IMR-90 (cell line): Measurements from ENCODE around the gene STRIP2. TPM values are rescaled to one million over a fixed set of nuclear protein-coding genes. Genes with fewer than 3 reads are reported as not detected.
"Not testable (repeated sequence)": the region's sequence is repeated elsewhere in the genome, so short reads cannot be mapped to it uniquely, and the experiment has no call there.

Experiments used
- ATAC-seq: fragments of 200-7000 bp; cut with Tn5 transposase; 2 replicates; pipeline ENCODE4 v1.9.1; 2020; ENCODE audit warnings: low read depth, mild to moderate bottlenecking, moderate library complexity
- BruUV-seq: library from RNA; stranded (reverse); fragments of 400-500 nt; replicated peaks from 2 replicates; lab custom pipeline; 2021; lab: Mats Ljungman, UMichigan
- CTCF ChIA-PET: fragments of 300-600 bp; formaldehyde crosslinking; extraction: SDS; loops from one replicate; lab custom pipeline; 2021; ENCODE audit warnings: antibody characterized with exemption; lab: Yijun Ruan, JAX
- POLR2A ChIA-PET: fragments of 300-600 bp; sonication (Branson Sonifier 250); formaldehyde crosslinking; loops from one replicate; lab custom pipeline; 2022; ENCODE audit warnings: antibody characterized with exemption; ENCODE audit not compliant: unreplicated experiment; lab: Charles Lee
- DNase-seq: peaks from one replicate; pipeline ENCODE4 v3.0.0; 2013
- H2AFZ ChIP-seq: replicated peaks from 2 replicates; pipeline ENCODE3; 2013; ENCODE audit warnings: low read length, mild to moderate bottlenecking; ENCODE audit not compliant: poor library complexity
- H2AK5ac ChIP-seq: 2 replicates; pipeline ENCODE4 v1.6.1; 2013; ENCODE audit warnings: low read depth, low read length, inconsistent platforms
- H2AK9ac ChIP-seq: replicated peaks from 2 replicates; pipeline ENCODE3; 2013; ENCODE audit warnings: mild to moderate bottlenecking, low read depth, low read length, moderate library complexity; ENCODE audit not compliant: poor library complexity
- H2BK120ac ChIP-seq: 2 replicates; pipeline ENCODE4 v1.6.1; 2013; ENCODE audit warnings: low read depth, low read length, inconsistent platforms
- H2BK15ac ChIP-seq: 3 replicates; pipeline ENCODE4 v1.6.1; 2013; ENCODE audit warnings: low read depth, low read length, inconsistent platforms
- H2BK20ac ChIP-seq: 2 replicates; pipeline ENCODE4 v1.6.1; 2013; ENCODE audit warnings: low read depth, mild to moderate bottlenecking, inconsistent platforms, low read length, moderate library complexity
- H2BK5ac ChIP-seq: 2 replicates; pipeline ENCODE4 v1.6.1; 2013; ENCODE audit warnings: mild to moderate bottlenecking, low read depth, low read length, inconsistent platforms; ENCODE audit not compliant: poor library complexity, severe bottlenecking
- H3K14ac ChIP-seq: replicated peaks from 2 replicates; pipeline ENCODE4 v1.6.1; 2013; ENCODE audit warnings: low read depth, low read length, inconsistent platforms
- H3K18ac ChIP-seq: 2 replicates; pipeline ENCODE4 v1.6.1; 2013; ENCODE audit warnings: low read depth, low read length, control low read depth
- H3K23ac ChIP-seq: 2 replicates; pipeline ENCODE4 v1.6.1; 2013; ENCODE audit warnings: low read depth, low read length, inconsistent platforms
- H3K27ac ChIP-seq: 2 replicates; pipeline ENCODE4 v1.5.1; 2013; ENCODE audit warnings: mild to moderate bottlenecking, control low read depth, low read length; ENCODE audit not compliant: insufficient read depth
- H3K27me3 ChIP-seq: 2 replicates; pipeline ENCODE4 v1.6.1; 2013; ENCODE audit warnings: low read length; ENCODE audit not compliant: control insufficient read depth, insufficient read depth
- H3K36me3 ChIP-seq: 2 replicates; pipeline ENCODE4 v1.6.1; 2013; ENCODE audit warnings: low read length, mixed read lengths; ENCODE audit not compliant: control insufficient read depth, insufficient read depth
- H3K4ac ChIP-seq: 2 replicates; pipeline ENCODE4 v1.6.1; 2013; ENCODE audit warnings: low read depth, low read length, inconsistent platforms
- H3K4me1 ChIP-seq: 2 replicates; pipeline ENCODE4 v1.6.1; 2013; ENCODE audit warnings: low read length, mixed read lengths; ENCODE audit not compliant: control insufficient read depth, insufficient read depth
- H3K4me2 ChIP-seq: 2 replicates; pipeline ENCODE4 v1.6.1; 2013; ENCODE audit warnings: low read depth, mild to moderate bottlenecking, control low read depth, low read length, moderate library complexity
- H3K4me3 ChIP-seq: 2 replicates; pipeline ENCODE4 v1.5.1; 2013; ENCODE audit warnings: low read depth, mild to moderate bottlenecking, control low read depth, low read length, moderate library complexity; ENCODE audit not compliant: insufficient read depth
- H3K56ac ChIP-seq: 2 replicates; pipeline ENCODE4 v1.6.1; 2013; ENCODE audit warnings: low read length, inconsistent platforms; ENCODE audit not compliant: insufficient read depth; ENCODE audit errors: extremely low read depth
- H3K79me1 ChIP-seq, 2 experiments: 2 replicates each; pipeline ENCODE4 v1.6.1; 2013; ENCODE audit warnings: low read length in 2 of 2, inconsistent platforms in 1 of 2, low read depth in 1 of 2
- H3K9ac ChIP-seq: 2 replicates; pipeline ENCODE4 v1.6.1; 2013; ENCODE audit warnings: low read depth, low read length, control low read depth
- H3K9me1 ChIP-seq: 2 replicates; pipeline ENCODE4 v1.6.1; 2013; ENCODE audit warnings: low read length, inconsistent platforms; ENCODE audit not compliant: insufficient read depth
- H3K9me3 ChIP-seq: 2 replicates; pipeline ENCODE4 v1.6.1; 2013; ENCODE audit warnings: low read length; ENCODE audit not compliant: control insufficient read depth, insufficient read depth
- H4K20me1 ChIP-seq: 2 replicates; pipeline ENCODE4 v1.6.1; 2013; ENCODE audit warnings: low read length, inconsistent platforms; ENCODE audit not compliant: insufficient read depth
- H4K5ac ChIP-seq: 2 replicates; pipeline ENCODE4 v1.6.1; 2013; ENCODE audit warnings: mild to moderate bottlenecking, low read depth, low read length, control low read depth
- H4K8ac ChIP-seq, 2 experiments: 2 replicates each; pipeline ENCODE4 v1.6.1; 2013; ENCODE audit warnings: low read depth in 2 of 2, low read length in 2 of 2, control low read depth in 1 of 2, inconsistent platforms in 1 of 2
- H4K91ac ChIP-seq: 2 replicates; pipeline ENCODE4 v1.6.1; 2013; ENCODE audit warnings: low read depth, low read length, inconsistent platforms; ENCODE audit not compliant: insufficient read depth
- CEBPB ChIP-seq: IDR thresholded peaks from 2 replicates; pipeline ENCODE4 v1.6.1; 2012; ENCODE audit warnings: low read depth, low read length, improper control_type of control experiment
- WGBS, 2 experiments: methylation state at CpG; one replicate each; pipeline versions ENCODE4 v1.1.5 to v1.1.7; 2013; ENCODE audit warnings: missing lambda C conversion rate in 2 of 2; ENCODE audit not compliant: insufficient read length in 1 of 2; ENCODE audit errors: extremely low coverage in 2 of 2; 5-methylcytosine and 5-hydroxymethylcytosine counted together
- dilution Hi-C: fragments of 300-500 bp; cut with HindIII; formaldehyde crosslinking; loops from one replicate; pipeline ENCODE4 v1.14.3; 2018; ENCODE audit warnings: low sequenced_read_pairs; ENCODE audit not compliant: unreplicated experiment
- in situ Hi-C: fragments of 300-500 bp; cut with MboI; formaldehyde crosslinking; loops from 3 replicates; pipeline ENCODE4 v1.14.3; 2019; ENCODE audit warnings: low sequenced_read_pairs, inconsistent platforms, mixed read lengths
- intact Hi-C: fragments of 100-400 bp; cut with micrococcal nuclease; formaldehyde crosslinking; loops from 2 replicates; pipeline ENCODE4 v1.10.0; 2022
- polyA plus RNA-seq, 3 experiments: library from polyadenylated mRNA; depleted of rRNA; stranded (reverse); fragments of >200 nt; gene quantifications; 2 replicates each; pipeline ENCODE4 v1.2.3, GENCODE V29; 2012; ENCODE audit warnings: low replicate concordance in 1 of 3
- total RNA-seq: library from RNA; depleted of rRNA; stranded (reverse); fragments of >200 nt; gene quantifications from 2 replicates; pipeline ENCODE4 v1.2.3, GENCODE V29; 2012
- TF ChIP-seq, protein P1 (sequence below): fragments of 150-350 bp; IDR thresholded peaks from 2 replicates; pipeline ENCODE4 v1.6.1; 2017; ENCODE audit warnings: mild to moderate bottlenecking, antibody characterized with exemption, low read length, low read depth

Gene STRIP2
- total and polyA plus RNA-seq, 2 of the 4 experiments (the other 2 are of a cell fraction) = 1.8 to 3.0 TPM

DNA sequence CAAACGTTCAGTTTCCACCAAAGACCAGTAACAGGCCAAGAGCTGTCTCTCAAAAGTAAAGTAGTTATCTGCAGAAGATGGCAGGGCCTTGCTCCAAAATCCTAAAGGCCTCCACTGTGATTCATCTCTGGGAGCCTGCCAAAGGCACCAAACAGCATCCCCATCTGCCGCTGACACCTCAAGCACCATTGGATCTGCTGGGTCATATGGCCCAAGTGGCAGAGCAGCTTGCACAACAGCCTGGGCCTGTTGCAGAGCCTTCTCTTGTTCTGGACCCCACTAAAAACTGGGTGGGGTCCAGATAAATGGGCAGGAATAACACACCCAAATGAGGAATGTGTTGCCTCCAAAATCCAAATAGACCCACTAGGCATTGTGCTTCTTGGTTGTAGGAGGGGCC is 12.7 kb downstream of the STRIP2 start:
- H3K14ac ChIP-seq, H3K18ac ChIP-seq, H3K9me3 ChIP-seq, H2BK20ac ChIP-seq, H4K5ac ChIP-seq, H2BK5ac ChIP-seq, intact Hi-C loops, dilution Hi-C loops, H3K4me2 ChIP-seq, H2BK120ac ChIP-seq, H3K4me3 ChIP-seq, H3K27ac ChIP-seq, H2BK15ac ChIP-seq, H3K4ac ChIP-seq, H4K91ac ChIP-seq, H3K79me1 ChIP-seq, H3K4me1 ChIP-seq, H3K9ac ChIP-seq, H3K9me1 ChIP-seq, H3K23ac ChIP-seq, BruUV-seq, in situ Hi-C loops, H2AK5ac ChIP-seq, H2AK9ac ChIP-seq, H3K27me3 ChIP-seq, ATAC-seq, POLR2A ChIA-PET, H3K56ac ChIP-seq, H2AFZ ChIP-seq, H4K8ac ChIP-seq, CTCF ChIA-PET, H3K36me3 ChIP-seq, H4K20me1 ChIP-seq: not testable (repeated sequence)
- peak; percentile 39; the same call in 1 of the 2 replicates for TF ChIP-seq CEBPB
- TF ChIP-seq, protein P1, sequence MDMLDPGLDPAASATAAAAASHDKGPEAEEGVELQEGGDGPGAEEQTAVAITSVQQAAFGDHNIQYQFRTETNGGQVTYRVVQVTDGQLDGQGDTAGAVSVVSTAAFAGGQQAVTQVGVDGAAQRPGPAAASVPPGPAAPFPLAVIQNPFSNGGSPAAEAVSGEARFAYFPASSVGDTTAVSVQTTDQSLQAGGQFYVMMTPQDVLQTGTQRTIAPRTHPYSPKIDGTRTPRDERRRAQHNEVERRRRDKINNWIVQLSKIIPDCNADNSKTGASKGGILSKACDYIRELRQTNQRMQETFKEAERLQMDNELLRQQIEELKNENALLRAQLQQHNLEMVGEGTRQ = peak; percentile 59; the same call in 1 of the 2 replicates
- WGBS, 2 experiments = no CpG with 5 or more reads among the region's 2 CpGs
- DNase-seq = peak; percentile 38

DNA sequence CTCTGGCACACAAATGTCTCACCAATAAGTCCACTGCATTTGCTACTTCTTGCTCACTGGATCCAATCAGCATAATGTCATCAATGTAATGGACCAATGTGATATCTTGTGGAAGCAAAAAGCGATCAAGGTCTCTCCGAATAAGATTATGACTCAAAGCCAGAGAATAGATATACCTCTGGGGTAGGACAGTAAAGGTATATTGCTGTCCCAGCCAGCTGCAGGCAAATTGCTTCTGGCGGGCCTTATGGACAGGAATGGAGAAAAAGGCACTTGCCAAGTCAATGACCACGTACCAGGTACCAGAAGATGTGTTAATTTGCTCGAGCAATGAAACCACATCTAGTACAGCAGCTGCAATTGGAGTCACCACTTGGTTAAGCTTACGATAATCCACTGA is 13.2 kb downstream of the STRIP2 start:
- H3K23ac ChIP-seq, H2AFZ ChIP-seq, H2BK20ac ChIP-seq, DNase-seq, BruUV-seq, H3K9me1 ChIP-seq, H3K79me1 ChIP-seq, H3K18ac ChIP-seq, dilution Hi-C loops, H3K14ac ChIP-seq, H4K20me1 ChIP-seq, intact Hi-C loops, H3K27me3 ChIP-seq, H2AK5ac ChIP-seq, H2AK9ac ChIP-seq, H2BK15ac ChIP-seq, H3K9ac ChIP-seq, H2BK5ac ChIP-seq, H4K8ac ChIP-seq, H3K36me3 ChIP-seq, POLR2A ChIA-PET, CTCF ChIA-PET, ATAC-seq, H4K91ac ChIP-seq, H3K4me3 ChIP-seq, H2BK120ac ChIP-seq, in situ Hi-C loops, H3K9me3 ChIP-seq, H3K4me2 ChIP-seq, H4K5ac ChIP-seq, H3K56ac ChIP-seq, H3K4ac ChIP-seq, H3K4me1 ChIP-seq, H3K27ac ChIP-seq: not testable (repeated sequence)
- WGBS, 2 experiments = no CpG with 5 or more reads among the region's 6 CpGs
